ENCODE results near the gene KCNC4. TPM values are rescaled to one million over a fixed set of nuclear protein-coding genes. Genes with fewer than 3 reads are reported as not detected.

KCNC4 gene
- total RNA-seq, 1 experiment from 2014 or later: 0.91 TPM

DNA sequence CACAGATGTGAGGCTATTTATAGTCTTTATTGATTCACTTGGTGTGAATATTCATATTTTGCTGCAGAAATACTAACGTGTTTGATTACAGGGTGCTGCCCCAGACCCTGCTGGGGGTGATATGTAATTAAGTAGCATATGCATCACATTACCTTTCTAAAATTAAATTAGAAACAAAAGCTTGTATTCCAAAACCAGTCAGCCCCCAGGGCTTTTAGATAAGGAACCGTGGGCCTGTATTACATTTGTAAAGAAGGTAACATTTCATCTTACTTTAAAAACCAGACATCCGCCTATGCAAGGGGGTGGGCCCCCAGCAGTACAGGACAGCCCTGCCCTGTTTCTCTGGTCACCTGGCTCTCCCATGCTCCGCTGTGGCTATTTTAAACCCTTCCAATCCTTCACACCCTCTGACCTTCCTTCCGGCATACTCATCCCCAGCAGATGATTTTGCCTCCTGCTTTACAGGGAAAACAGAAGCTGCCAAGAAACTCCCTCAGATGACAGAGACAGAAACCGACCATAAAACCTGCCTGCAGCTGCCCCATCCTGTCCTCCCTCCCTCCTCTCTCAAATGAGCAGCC, 22.0 kb upstream of the KCNC4 start:
- peak; percentile 84 for DNase-seq (ENCODE audit: low read depth)

DNA sequence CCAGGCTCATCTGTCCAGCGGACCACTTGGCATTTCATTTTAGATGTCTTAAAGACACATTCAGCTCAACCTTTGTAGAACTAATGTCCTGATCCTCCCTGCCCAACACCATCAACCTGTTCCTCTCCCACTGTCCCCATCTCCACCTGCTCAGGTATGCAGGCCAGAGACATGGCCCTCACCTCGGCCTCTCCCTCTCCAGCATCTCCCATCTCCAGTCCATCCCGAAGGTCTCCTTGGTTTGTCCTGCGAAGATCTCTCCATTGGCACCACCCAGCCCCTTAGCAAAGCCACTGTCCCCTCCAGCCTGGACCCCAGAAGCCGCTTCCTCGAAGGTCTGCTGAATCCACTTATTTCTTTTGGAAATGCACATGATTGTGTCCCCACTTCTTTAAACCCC, 20.9 kb upstream of the KCNC4 start:
- no peak for DNase-seq (ENCODE audit: low read depth)

DNA sequence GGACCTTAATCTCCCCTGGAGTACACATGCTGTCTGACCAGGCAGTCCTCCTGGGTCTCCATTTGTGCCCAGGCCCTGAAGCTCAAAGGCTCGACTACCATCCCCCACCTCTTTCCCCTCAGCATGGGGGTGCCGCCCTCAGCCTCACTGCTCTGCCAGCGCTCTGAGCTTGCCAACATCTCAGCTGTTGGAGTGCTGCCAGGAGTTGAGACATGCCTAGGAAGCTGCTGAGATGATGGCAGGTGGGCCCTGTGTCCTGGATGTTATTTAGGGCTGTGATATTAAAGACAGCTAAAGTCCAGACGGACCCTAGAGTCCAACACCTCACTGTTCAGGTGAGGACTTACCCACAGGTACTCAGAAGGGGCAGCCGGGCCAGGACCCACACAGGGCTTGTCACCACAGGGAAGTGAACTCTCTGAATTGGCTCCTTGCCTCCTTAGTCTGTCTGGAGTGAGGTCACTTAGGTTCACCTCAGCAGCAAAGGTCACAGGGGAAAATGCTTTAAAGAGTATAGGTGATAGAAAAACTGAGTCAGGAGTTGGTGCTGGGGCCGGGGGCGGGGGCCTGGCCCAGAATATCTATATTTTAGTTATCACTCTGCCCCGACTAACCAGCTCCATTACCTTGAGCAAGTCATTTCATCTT, 19.7 kb upstream of the KCNC4 start:
- peak; percentile 43 for DNase-seq (ENCODE audit: low read depth)

DNA sequence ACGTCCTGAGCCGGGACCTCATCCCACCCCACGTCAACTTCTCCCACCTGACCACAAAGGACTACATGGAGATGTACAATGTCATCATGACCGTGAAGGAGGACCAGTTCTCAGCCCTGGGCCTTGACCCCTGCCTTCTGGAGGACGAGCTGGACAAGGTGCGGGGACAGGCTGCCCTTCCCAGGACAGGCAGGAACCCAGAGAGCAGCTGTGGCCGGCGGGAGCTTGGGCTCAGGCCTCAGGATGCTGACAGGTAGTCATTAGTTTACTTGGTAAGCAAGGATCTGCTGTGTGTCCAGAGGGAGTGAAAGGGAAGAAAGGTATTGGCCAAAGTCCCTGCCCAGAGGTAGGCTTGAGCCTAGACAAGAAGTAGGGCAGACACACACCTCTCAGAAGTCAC, 17.6 kb upstream of the KCNC4 start:
- no peak for DNase-seq (ENCODE audit: low read depth)

DNA sequence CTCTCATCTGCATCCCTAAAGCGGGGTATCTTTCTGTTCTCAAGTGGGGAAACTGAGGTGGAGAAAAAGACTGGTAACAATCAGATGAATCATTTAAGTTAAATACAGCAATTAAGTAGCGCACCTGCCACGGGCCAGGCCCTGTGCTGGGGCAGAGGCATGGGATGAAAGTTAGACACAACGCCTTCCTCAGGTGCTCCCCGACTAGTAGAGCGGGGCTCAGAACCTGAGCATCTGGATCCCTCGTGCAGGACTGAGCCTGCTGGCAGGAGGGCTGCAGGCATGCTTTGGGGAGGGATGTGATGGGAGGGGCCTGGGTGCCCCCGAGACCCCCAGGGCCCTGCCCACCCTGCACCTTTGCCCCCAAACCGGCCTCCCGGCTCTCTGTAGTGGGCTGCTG, 14.9 kb upstream of the KCNC4 start:
- DNase-seq (ENCODE audit: low read depth): no peak

DNA sequence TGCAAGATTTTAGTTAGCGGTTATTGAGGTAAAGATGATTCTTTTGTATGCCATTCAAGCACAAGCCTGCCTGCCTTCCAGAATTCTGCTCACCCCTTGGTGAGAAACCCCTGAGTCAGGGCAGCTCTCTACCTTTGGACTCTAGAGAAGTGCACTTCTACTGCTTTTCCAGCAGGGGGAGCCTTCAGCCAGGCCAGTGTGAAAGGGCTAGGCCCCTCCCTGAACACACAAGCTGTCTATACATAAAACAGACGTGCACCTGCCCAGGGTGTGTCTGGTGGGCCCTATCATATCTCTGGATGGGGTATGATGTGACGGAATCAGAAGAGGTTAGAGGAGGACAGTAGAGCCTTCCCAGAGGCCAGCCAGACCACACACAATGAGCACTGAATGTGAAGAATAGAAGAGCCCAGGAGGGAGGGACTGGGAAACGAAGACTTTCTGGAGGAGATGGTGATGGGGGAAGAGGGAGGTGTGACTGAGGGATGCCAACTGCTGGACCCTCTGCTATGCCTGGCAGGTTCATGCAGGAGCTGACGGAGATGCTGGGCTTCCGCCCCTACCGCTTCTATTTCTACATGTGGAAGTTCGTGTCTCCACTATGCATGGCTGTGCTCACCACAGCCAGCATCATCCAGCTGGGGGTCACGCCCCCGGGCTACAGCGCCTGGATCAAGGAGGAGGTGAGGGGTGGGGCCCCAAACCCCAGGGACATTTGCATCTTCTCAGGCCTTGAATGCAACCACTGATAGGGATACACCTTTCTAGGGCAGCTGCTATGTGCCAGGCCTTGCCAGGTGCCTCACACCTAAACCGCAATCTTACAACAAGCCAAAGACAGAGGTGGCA, 13.0 kb upstream of the KCNC4 start:
- peak; percentile 39 for DNase-seq (ENCODE audit: low read depth)

DNA sequence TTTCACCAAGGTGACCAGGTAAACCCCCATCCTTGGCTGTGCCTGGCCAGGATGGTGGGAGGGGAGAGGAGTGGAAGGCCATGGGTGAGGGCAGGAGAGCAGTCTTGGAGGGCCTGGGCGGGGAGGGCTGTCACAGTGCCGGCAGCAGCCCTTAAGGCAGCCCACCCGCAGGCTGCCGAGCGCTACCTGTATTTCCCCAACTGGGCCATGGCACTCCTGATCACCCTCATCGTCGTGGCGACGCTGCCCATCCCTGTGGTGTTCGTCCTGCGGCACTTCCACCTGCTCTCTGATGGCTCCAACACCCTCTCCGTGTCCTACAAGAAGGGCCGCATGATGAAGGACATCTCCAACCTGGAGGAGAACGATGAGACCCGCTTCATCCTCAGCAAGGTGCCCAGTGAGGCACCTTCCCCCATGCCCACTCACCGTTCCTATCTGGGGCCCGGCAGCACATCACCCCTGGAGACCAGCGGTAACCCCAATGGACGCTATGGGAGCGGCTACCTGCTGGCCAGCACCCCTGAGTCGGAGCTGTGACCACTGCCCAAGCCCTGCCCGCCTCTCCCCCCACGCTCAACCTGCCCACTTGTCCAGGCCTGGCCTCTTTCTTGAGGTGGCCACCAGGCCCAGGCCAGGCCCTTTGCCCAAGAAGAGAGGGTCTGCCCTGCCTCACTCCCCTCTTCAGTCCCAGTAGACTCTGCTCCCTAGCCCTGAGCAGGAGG, 12.0 kb upstream of the KCNC4 start:
- no peak for DNase-seq (ENCODE audit: low read depth)

DNA sequence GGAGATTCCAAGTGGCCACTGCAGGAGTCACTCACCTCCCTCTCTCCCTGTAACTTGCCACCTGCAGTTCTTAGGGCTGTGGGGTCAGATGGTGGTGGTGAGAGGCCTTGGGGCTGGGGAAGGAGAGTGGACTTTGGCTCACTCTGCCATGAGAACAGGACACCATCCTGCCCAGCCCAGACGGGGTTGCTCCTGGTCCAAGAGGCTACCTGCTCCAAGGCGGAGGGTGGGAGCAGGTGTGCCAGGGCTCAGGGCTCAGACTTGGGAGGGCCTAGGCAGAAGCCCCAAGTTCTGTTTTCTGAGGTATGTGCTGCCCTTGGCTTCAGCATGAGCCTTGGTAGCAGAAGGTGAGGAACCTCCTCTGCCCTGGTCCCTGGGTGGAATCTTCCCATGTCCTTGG, 11.4 kb upstream of the KCNC4 start:
- no peak for DNase-seq (ENCODE audit: low read depth)

DNA sequence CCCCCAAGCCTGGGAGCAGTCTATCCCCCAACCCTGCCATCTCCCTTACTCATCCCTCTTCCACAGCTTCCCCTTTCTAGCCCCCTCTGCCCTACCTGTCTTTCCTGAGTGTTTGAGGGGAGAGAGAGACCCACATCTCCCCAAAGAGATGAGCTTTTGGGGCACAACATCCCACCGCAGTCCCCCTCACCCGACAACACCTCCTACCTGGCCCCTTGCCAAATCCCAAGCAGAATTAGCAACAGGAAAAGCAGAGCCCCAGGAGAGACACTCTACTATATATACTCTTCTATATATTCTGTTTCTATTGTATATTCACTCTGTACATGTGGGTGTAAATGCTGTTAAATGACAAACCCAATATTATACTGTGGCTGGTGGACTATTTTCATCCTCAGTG, 9.9 kb upstream of the KCNC4 start:
- DNase-seq (ENCODE audit: low read depth): no peak

DNA sequence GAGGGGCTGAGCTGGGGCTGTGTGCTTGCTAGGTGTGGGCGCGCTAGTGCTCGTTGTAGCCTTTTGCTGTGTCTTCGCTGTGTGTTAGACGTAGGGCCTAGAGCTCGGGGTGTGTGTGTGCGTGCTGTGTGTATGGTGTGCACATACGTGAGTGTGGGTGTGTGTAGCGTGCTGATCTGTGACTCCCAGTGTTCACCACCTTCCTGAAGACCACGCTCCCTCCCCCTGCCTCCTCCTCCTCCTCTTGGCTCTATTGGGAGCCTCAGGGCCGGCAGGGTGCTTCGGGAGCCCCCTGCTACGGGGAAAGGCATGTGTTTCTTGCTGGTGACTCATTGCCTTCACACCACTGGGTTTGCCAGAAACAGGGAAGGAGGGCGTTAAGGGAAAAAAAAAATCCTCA, 9.4 kb upstream of the KCNC4 start:
- peak; percentile 31 for DNase-seq (ENCODE audit: low read depth)

DNA sequence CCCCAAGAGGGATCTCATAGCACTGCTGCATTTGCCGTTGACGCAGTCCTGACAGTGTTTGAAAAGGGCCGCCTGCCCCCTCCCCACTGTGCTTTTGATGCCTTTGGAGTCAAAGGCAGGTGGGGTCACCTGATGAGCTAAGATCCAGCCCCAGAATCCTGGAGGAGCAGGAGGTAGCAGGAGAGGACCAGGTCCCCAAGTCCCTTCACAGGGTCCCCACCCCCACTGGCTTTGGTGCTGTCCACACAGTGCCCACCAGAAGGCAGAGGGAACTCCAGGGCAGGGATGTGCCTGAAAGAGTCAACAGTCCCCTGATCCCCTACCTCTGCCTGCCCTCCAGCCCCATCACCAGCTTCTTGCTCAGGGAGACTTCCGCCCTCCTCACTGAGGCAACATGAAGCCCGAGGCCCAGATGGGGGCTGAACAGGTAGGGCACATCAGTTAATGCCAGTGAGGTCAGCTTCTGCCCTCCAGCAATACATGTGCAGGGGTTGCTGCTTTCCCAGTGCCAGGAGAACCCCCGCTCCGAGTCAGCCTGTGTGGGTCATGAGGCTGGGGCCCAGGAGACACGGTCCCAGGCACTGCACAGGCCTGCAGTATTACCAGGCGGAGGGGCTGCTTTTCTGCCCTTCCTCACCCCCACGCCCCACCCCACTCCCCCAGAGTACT, 8.8 kb upstream of the KCNC4 start:
- DNase-seq (ENCODE audit: low read depth): no peak

DNA sequence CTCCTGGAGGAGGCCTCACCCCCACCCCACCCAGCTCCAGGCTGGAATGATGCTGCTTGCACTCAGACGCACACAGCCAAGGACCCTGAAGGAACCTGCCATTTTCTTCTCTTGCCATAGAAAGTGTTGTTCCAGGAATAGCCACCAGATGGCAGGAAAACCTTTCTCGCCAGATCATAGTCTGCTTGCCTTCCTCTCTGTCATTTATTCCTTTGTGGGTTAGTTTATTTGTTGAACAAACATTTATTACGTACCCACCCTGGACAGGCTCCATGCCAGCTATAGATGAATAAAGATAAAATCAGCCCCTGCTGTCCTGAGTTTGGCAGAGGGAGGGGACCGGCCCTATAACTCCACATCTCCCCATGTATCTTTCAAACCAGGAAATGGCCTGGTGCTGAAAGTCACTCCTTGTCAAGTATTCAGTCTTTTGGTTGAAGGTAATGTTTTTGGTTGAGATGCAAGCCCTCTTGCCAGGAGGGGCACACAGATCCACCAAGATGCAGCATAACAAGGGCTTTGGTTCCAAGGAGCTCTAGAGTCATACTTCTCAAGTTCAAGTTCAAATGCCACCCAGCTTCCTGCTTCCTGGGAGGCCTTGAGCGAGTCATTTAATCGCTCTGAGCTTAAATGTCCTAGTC, 7.0 kb upstream of the KCNC4 start:
- peak; percentile 65 for DNase-seq (ENCODE audit: low read depth)

DNA sequence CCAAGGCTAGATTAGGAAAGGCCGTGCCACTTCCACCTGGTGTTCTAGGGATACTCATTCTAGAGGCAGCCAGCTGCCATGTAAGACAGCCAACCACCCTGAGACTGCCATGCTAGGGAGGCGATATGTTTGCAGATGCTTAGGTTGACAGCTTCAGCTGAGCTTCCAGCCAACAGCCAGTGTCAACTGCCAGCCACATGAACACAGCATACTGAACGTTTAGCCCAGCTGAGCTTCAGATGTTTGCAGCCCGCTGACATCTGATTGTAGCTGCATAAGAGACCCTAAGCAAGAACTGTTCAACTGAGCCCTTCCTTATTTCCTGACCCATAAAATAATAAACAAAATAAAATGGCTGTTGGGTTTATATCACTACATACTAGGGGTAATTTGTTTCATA, 5.0 kb upstream of the KCNC4 start:
- no peak for DNase-seq (ENCODE audit: low read depth)

DNA sequence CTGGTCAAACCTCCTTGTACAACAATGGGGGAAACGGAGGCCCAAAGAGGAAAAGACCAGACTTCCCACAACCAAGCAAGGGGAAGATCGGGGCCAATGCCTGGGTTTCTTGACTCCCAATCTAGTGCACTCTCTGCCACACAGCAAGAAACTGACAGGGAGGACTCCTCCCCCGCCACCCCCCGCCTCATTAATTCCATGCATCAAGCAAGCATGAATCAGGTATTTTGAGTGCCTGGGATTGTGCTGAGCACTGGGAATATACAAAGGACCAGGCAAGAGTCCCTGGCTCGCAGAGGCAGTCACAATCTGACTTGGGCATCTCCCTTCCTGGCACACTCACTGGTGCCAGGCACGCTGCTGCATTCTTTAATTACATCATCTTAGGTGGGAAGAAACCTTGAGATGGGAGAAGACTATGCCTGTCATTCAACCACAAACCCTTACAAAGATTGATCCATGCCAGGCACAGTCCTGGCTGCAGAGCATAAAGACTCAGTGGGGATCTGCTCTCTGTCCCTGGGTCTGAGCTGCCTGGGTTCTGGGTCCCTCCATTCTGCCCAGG, 4.4 kb upstream of the KCNC4 start:
- no peak for DNase-seq (ENCODE audit: low read depth)

DNA sequence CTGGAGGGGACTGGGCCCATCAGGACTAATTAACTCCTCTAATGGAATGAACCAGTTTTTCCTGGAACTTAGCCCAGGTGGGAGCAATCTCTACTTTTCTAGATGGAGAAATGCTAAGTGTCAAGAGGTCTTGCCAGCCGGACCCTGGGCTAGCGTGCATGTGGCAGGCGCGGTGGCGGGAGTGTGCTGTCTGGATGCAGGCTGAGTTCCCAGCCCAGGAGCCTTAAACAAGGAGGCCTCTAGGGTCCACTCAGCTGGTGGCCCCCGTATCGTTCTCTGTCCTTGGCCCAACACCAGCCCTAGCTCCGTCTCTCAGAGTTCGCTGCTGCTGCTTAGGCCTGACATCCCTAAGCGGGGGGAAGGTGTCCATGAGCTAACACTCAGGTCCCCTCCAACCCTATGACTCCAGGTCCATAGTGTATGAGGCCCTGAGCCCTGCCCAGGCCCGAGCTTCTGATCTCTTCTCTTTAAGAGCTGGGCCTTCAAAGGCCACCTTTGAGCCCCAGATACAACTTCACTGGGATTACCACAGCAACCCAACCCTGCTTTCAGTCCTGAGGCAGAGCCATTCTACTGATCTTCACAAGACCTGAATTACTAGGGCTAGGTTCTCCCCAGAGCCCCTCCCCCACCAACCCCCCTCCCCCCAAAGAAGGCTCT, 3.7 kb upstream of the KCNC4 start:
- DNase-seq (ENCODE audit: low read depth): no peak

DNA sequence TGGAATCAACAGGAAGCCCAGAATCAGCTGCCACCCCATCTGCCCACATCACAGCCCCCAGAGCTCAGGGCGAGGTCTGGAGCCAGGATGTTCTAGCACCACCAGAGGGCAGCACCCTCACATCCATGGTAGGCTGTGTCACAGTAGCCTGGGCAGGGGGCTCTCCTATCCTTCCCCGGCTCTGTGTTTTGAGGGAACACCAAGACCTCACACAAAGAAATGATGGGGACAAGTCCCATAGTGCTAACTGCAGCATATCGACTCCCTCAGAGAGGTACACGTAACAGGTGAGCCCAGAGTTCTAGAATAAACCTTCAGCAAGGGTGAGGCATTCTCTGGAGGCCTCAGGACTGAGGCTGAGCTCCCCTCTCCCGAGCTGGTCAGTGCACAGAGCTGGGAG, 2.3 kb upstream of the KCNC4 start:
- DNase-seq (ENCODE audit: low read depth): peak; percentile 39

DNA sequence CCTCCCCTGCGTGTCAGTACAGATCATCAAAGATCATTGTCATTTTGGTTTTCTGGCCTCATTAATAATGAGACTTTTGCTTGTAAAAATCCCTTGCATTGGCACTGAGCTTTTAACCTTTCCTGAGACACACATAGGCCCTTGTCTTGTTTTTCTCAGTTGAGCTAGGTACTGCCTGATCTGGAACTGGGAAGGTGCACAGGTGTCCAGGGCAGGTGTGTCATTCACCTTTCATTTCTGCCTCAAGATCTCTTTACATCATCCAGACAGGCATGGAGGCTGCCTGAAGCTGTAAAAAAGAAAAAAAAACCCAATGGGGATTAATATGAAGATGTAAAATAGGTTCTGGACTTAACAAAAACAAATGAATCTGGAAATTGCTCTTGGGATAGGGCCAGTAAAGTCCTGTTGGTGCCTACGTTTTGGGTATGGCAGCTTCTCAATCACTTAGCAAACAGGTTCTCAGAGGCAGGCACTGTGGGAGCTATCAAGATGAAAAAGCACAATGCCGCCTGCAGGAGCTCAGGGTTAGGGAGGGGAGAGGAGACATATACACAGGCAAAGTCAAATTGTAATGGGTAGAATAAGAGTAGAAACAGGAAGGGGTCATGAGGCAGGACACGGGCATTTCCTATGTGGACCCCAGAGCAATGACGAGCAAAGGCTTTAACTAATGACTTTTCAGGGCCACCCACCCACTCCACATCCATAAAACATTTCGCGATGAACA, 1.0 kb upstream of the KCNC4 start:
- DNase-seq (ENCODE audit: low read depth): no peak

DNA sequence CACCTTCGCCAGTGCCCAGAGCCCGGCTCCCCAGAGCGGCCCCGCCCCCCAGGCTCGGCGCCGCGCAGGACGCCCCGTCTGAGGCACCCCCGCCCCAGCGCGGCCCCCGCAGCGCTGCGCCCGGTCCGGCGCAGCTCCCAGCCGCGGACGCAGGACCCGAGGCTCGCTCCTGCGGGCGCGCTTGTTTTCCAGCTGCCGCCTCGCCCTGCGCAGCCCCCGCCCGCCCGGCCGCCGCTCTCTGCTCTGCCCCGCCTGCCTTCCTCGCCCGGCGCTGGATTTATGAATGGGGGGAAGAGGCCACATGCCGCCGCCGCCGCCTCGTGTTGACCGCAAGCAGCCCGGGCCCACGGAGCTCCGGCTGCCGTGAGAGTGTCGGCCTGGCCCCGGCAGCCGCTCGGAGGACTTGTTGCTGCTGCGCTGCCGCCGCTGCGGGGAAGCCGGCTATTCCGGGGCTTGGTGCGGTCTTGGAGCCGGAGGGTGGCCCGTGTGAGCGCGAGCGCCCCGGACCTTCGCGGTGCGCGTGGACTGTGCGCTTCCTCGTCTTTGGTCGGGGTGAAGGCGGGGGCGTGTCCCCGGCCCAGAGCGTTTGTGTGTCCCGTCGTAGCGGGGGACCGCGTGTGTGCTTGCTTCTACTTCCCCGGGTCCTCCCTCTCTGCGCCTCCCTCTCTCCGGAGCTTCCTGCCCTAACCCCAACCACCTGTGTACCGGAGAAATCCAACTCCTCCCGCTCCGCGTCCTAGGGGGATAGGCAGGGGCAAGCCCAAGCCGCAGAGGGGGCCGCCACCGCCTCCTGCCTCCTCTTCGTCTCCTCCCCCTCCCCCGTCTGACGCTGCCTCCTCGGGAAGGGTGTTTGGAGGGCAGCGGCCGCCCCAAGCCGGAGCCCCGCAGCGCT, 736 bp downstream of the KCNC4 start:
- peak; percentile 24 for DNase-seq (ENCODE audit: low read depth)

All from M059J (cell line).